Panc1 (cell line): Measurements from ENCODE around the gene ITGB1BP2. TPM values are rescaled to one million over a fixed set of nuclear protein-coding genes. Genes with fewer than 3 reads are reported as not detected.

ENCODE experiments used
- ATAC-seq: fragments of 200-7000 bp; cut with Tn5 transposase; 2 replicates; pipeline ENCODE4 v1.9.1; 2020; ENCODE audit warnings: mild to moderate bottlenecking, moderate library complexity
- BruUV-seq: library from RNA; stranded (reverse); fragments of 400-500 nt; replicated peaks from 2 replicates; lab custom pipeline; 2021; lab: Mats Ljungman, UMichigan
- CTCF ChIA-PET: fragments of 300-600 bp; sonication (Branson Sonifier 250); formaldehyde crosslinking; loops from one replicate; lab custom pipeline; 2022; ENCODE audit warnings: antibody characterized with exemption; lab: Charles Lee
- POLR2A ChIA-PET: fragments of 300-600 bp; sonication (Branson Sonifier 250); formaldehyde crosslinking; loops from one replicate; lab custom pipeline; 2022; ENCODE audit warnings: antibody characterized with exemption; lab: Charles Lee
- DNase-seq: peaks from one replicate; pipeline ENCODE4 v3.0.0-alpha.2; 2010; ENCODE audit warnings: low read depth, low spot score
- H3K27ac ChIP-seq: 2 replicates; pipeline ENCODE4 v1.5.1; 2011; ENCODE audit warnings: mild to moderate bottlenecking, low read length, inconsistent platforms
- H3K27me3 ChIP-seq: fragments of 200-500 bp; sonication (Bioruptor generic); 2 replicates; pipeline ENCODE4 v1.6.0; 2014; ENCODE audit warnings: low read length, inconsistent platforms; ENCODE audit not compliant: control insufficient read depth, insufficient read depth
- H3K36me3 ChIP-seq: fragments of 200-500 bp; sonication (Bioruptor generic); 2 replicates; pipeline ENCODE4 v1.5.1; 2014; ENCODE audit warnings: inconsistent platforms, mild to moderate bottlenecking, low read length, moderate library complexity; ENCODE audit not compliant: control insufficient read depth, insufficient read depth
- H3K4me1 ChIP-seq: 2 replicates; pipeline ENCODE4 v1.5.1; 2011; ENCODE audit warnings: inconsistent platforms, mild to moderate bottlenecking, low read length, moderate library complexity; ENCODE audit not compliant: control insufficient read depth, insufficient read depth
- H3K4me3 ChIP-seq, 2 experiments: 2 replicates each; pipeline ENCODE4 v1.5.1; 2011 to 2012; ENCODE audit warnings: low read depth in 2 of 2, low read length in 2 of 2, mild to moderate bottlenecking in 2 of 2, inconsistent platforms in 1 of 2, moderate library complexity in 1 of 2
- H3K9me3 ChIP-seq: fragments of 200-500 bp; sonication (Bioruptor generic); 2 replicates; pipeline ENCODE4 v1.5.1; 2014; ENCODE audit warnings: low read depth, mild to moderate bottlenecking, inconsistent platforms, low read length, moderate library complexity; ENCODE audit not compliant: control insufficient read depth, insufficient read depth
- CTCF ChIP-seq: fragments of 450-650 bp; IDR thresholded peaks from 2 replicates; pipeline ENCODE4 v1.5.1; 2017; ENCODE audit warnings: mild to moderate bottlenecking
- POLR2AphosphoS5 ChIP-seq: IDR thresholded peaks from 2 replicates; pipeline ENCODE4 v1.6.1; 2012; ENCODE audit warnings: mild to moderate bottlenecking, low read depth, low read length, moderate library complexity
- REST ChIP-seq, 2 experiments: IDR thresholded peaks; 2 replicates each; pipeline ENCODE4 v1.6.1; 2011 to 2012; ENCODE audit warnings: low read depth in 2 of 2, control low read depth in 1 of 2, low read length in 1 of 2, mild to moderate bottlenecking in 1 of 2, moderate library complexity in 1 of 2; ENCODE audit not compliant: insufficient read depth in 1 of 2
- SIN3A ChIP-seq: IDR thresholded peaks from 2 replicates; pipeline ENCODE4 v1.6.1; 2012; ENCODE audit warnings: low read depth, mild to moderate bottlenecking, low read length, moderate library complexity, borderline replicate concordance; ENCODE audit not compliant: insufficient read depth
- TCF7L2 ChIP-seq: IDR thresholded peaks from 2 replicates; pipeline ENCODE4 v1.6.1; 2011; ENCODE audit warnings: mild to moderate bottlenecking, low read depth, low read length, inconsistent platforms
- in situ Hi-C: cut with HindIII; loops from 2 replicates; pipeline ENCODE4 v1.10.0; 2016; ENCODE audit warnings: low sequenced_read_pairs, low pct_unique_long_range_greater_than_20kb
- intact Hi-C: fragments of 100-400 bp; cut with micrococcal nuclease; formaldehyde crosslinking; loops from one replicate; pipeline ENCODE4 v1.10.0; 2022; ENCODE audit not compliant: unreplicated experiment
- total RNA-seq: library from RNA; stranded (reverse); gene quantifications from one replicate; pipeline ENCODE4 v1.2.1, GENCODE V29; 2021; ENCODE audit not compliant: unreplicated experiment

ITGB1BP2 gene
- total RNA-seq, 1 experiment from 2014 or later = 1.4 TPM

- intact Hi-C loops = no loop called here
- H3K27me3 ChIP-seq = no peaks in the 10 kb centered on the region
- no peaks in the 10 kb centered on the region for H3K9me3 ChIP-seq
- in situ Hi-C loops = no loop called here
- H3K36me3 ChIP-seq = no peaks in the 10 kb centered on the region
- ChIA-PET POLR2A (no interaction called here), CTCF (interaction anchor here (0.8 kb wide), 1 partner anchor 109 kb away, joined by 8 read pairs; the partner anchor contains the start of gene NLGN3)
- ATAC-seq (no peak; the same call in 1 of the 2 replicates), DNase-seq (no peak)
- H3K4me3 ChIP-seq = peak overlapping the region; percentile 79 to 84
- H3K4me1 ChIP-seq = peaks cover 20% of the 10 kb centered on the region
- no peak; the same call in 1 of the 2 replicates for TF ChIP-seq CTCF
- no peak for TF ChIP-seq REST (IDR thresholded peaks at IDR 0.05; ENCODE audit: insufficient read depth in 1 of 2, low read depth in 2 of 2, low read length in 1 of 2)
- peak overlapping the region; percentile 82 for H3K27ac ChIP-seq
- BruUV-seq = no TSS peak
Measured at GRCh38 chrX:71253253-71254091, 48.1 kb upstream of the ITGB1BP2 start.

GRCh38 chrX:71254092-71254963 is 47.2 kb upstream of the ITGB1BP2 start, which contains the start of gene ZMYM3:
Gene ZMYM3, minus strand, starts transcription at chrX:71254140. Its CDS starts 885 bp downstream, at chrX:71253255.
- intact Hi-C loops (no loop called here), in situ Hi-C loops (no loop called here)
- no peaks in the 10 kb centered on the region for H3K36me3 ChIP-seq
- no peaks in the 10 kb centered on the region for H3K27me3 ChIP-seq
- CTCF ChIA-PET = interaction anchor here (0.6 to 0.8 kb wide), 2 partner anchors 110 to 112 kb away, joined by 3 to 8 read pairs; partner anchors contain the start of genes NLGN3 and TAF1
- H3K27ac ChIP-seq = peak within 1 kb of the TSS; percentile 82
- POLR2A ChIA-PET = no interaction called here
- H3K4me3 ChIP-seq = peak within 1 kb of the TSS; percentile 79 to 84
- peaks cover 20% of the 10 kb centered on the region for H3K4me1 ChIP-seq
- no peaks in the 10 kb centered on the region for H3K9me3 ChIP-seq
- ATAC-seq (peak; percentile 94), DNase-seq (no peak)
- no peak for TF ChIP-seq REST (IDR thresholded peaks at IDR 0.05; ENCODE audit: insufficient read depth in 1 of 2, low read depth in 2 of 2, low read length in 1 of 2)
- TF ChIP-seq SIN3A = no peak
- TF ChIP-seq TCF7L2 = 0 out of 2 replicates have a peak, but pooled peaks have one; percentile 34
- no peak for TF ChIP-seq CTCF
- TF ChIP-seq POLR2AphosphoS5 = no peak; the same call in 1 of the 2 replicates
- BruUV-seq = no TSS peak
